GM12891 (cell line): ENCODE results near the gene COLEC11.

Experiments
- DNase-seq: peaks from one replicate; pipeline ENCODE4 v3.0.0; 2011; ENCODE audit warnings: low spot score; ENCODE audit not compliant: insufficient read length
- FAIRE-seq: peaks from 2 replicates; lab custom pipeline; 2011; peaks lifted over from hg19 to GRCh38; lab: Jason Lieb, UNC
- PAX5 ChIP-seq: IDR thresholded peaks from 2 replicates; pipeline ENCODE4 v1.6.1; 2011; ENCODE audit warnings: low read length, moderate library complexity, mild to moderate bottlenecking; ENCODE audit not compliant: insufficient read depth, severe bottlenecking
- POLR2A ChIP-seq: IDR thresholded peaks from 2 replicates; pipeline ENCODE4 v1.6.1; 2011; ENCODE audit warnings: low read depth, low read length, control low read depth
- POLR2AphosphoS5 ChIP-seq: IDR thresholded peaks from 2 replicates; pipeline ENCODE4 v1.6.1; 2011; ENCODE audit warnings: low read depth, low read length, control low read depth
- POU2F2 ChIP-seq: IDR thresholded peaks from 2 replicates; pipeline ENCODE4 v1.6.1; 2011; ENCODE audit warnings: low read depth, mild to moderate bottlenecking, control low read depth, low read length, moderate library complexity
- SPI1 ChIP-seq: IDR thresholded peaks from 2 replicates; pipeline ENCODE4 v1.6.1; 2011; ENCODE audit warnings: low read depth, low read length, control low read depth
- TAF1 ChIP-seq: IDR thresholded peaks from 2 replicates; pipeline ENCODE4 v1.6.1; 2011; ENCODE audit warnings: low read depth, low read length, control low read depth

COLEC11 gene

GRCh38 chr2:3624059-3624794 is 29.3 kb downstream of the COLEC11 start:
- TF ChIP-seq PAX5 (no peak), POLR2AphosphoS5 (no peak), TAF1 (no peak), POU2F2 (no peak), SPI1 (no peak), POLR2A (no peak)
- FAIRE-seq = peak; percentile 81
- no peak for DNase-seq

GRCh38 chr2:3625186-3625585 is 30.3 kb downstream of the COLEC11 start:
- no peak for DNase-seq
- TF ChIP-seq POLR2AphosphoS5 (no peak), SPI1 (no peak), POLR2A (no peak), TAF1 (no peak), POU2F2 (no peak), PAX5 (no peak)
- no peak for FAIRE-seq

GRCh38 chr2:3626118-3626811 is 31.4 kb downstream of the COLEC11 start:
- DNase-seq (no peak), FAIRE-seq (no peak)

DNA sequence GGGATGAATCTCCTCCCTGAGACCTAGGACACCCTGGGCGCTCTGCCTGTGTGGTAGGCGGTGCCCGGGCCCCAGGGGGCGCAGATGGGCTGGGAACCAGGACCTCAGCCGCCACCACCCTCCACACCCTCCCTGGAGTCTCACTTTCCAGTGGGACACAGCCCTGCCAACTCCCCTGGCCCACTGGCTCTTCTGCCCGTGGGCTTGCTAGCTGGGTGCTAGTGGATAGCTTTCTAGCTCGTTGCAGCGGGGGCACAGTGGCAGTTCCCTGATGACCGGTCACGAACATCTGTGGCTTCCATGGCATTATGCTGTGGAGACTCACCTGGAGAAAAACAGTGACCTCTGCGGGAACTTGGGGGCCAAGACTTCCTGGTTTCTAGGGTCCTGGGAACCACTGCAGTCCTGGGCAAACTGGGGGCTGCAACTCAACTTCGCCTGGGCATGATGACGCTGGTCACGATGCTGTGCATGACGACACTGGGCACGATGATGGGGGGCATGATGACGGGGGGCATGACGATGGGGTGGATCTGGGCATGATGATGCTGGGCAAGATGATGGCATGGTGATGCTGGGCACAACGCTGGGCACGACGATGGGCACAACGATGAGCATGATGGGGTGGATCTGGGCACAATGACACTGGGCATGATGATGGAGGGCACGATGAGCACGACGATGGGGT is 32.0 kb downstream of the COLEC11 start:
- no peak for DNase-seq
- no peak for FAIRE-seq
- no peak for TF ChIP-seq TAF1

More at GRCh38 chr2:3626118-3626811, 31.4 kb downstream of the COLEC11 start:
- TF ChIP-seq PAX5 = no peak
- TF ChIP-seq TAF1 = no peak
- TF ChIP-seq POU2F2 = no peak
- no peak for TF ChIP-seq POLR2A
- TF ChIP-seq POLR2AphosphoS5 = no peak
- no peak for TF ChIP-seq SPI1

DNA sequence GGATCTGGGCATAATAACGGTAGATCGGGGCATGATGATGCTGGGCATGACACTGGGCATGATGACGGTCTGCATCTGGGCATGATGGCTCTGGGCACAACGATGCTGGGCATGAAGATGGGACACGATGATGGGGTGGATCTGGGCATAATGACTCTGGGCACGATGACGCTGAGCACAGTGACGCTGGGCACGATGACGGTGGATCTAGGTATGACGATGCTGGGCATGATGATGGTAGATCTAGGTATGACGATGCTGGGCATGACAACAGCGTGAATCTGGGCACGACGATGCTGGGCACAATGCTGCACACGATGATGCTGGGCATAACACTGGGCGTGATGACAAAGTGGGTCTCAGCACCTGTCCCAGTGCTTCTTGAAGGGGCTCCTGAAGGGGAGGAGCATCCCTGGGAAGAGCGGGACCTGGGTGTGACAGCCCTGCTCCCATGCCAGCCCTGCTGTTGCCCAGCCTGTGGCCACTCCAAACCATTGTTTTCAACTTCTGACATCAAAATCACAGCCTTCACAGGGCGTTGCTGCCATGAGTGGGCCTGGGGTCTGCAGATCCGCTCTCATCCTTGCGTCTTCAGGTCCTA is 32.7 kb downstream of the COLEC11 start:
- TF ChIP-seq POU2F2 (no peak), PAX5 (no peak), POLR2AphosphoS5 (no peak), POLR2A (no peak), SPI1 (no peak), TAF1 (no peak)
- FAIRE-seq = no peak
- DNase-seq = no peak

DNA sequence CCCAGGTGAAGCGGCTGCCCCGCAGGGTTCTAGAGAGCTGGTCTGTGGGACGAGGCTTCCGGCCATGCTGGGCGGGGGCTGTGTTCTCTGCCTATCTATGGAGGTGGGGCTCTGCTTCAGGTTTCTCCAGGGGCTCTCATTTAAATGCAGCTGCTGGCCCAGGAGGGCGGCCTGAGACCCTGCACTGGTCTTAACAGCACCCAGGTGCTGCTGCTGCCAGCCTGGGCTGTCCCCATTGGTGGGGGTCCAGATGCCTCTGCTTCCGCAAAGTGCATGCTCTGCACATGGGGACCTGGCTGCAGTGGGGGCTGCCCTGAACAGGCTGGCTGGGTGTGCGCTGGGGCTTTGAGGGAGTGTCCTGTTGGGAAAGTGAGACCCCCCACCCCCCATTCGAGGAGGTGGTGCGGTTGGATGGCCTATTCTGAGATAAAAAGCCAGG is 33.3 kb downstream of the COLEC11 start:
- TF ChIP-seq POLR2AphosphoS5 = no peak
- TF ChIP-seq TAF1 = no peak
- no peak for TF ChIP-seq POLR2A
- TF ChIP-seq SPI1 = no peak
- TF ChIP-seq POU2F2 = no peak
- no peak for TF ChIP-seq PAX5
- DNase-seq = no peak
- no peak for FAIRE-seq

- no peak for TF ChIP-seq POU2F2
- no peak for TF ChIP-seq PAX5
- no peak for TF ChIP-seq SPI1
- no peak for TF ChIP-seq POLR2A
- no peak for TF ChIP-seq TAF1
- TF ChIP-seq POLR2AphosphoS5 = no peak
- DNase-seq = no peak
- no peak for FAIRE-seq
These were observed 33.9 kb downstream of the COLEC11 start for GRCh38 chr2:3628800-3629199.

DNA sequence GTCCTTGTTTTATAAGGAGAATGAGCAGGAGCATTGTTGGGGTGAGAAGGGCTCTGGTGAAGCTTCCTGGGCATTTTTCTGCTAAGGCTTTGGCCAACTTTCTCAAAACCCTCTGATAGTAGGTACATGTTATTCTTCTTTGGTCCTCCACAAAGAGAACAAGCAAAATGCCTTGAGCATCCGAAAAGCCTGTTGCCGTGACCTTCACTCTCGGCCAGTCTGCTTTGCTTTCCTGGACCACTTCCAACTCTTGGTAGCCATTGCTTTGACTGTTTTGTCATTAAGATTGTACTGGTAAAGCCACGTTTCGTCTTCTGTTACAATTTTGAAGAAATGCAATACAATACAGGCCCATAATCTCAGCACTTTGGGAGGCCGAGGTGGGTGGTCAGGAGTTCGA is 35.7 kb downstream of the COLEC11 start:
- FAIRE-seq = no peak
- no peak for DNase-seq
- no peak for TF ChIP-seq SPI1
- TF ChIP-seq TAF1 = no peak
- no peak for TF ChIP-seq POLR2AphosphoS5
- TF ChIP-seq PAX5 = no peak
- TF ChIP-seq POU2F2 = no peak
- TF ChIP-seq POLR2A = no peak

GRCh38 chr2:3631161-3631850 is 36.4 kb downstream of the COLEC11 start:
- DNase-seq (no peak), FAIRE-seq (no peak)
- no peak for TF ChIP-seq SPI1
- no peak for TF ChIP-seq PAX5
- TF ChIP-seq POLR2AphosphoS5 = no peak
- no peak for TF ChIP-seq POLR2A
- TF ChIP-seq TAF1 = no peak
- no peak for TF ChIP-seq POU2F2
